Measurements from ENCODE around the gene DPYD.

- no peak for TF ChIP-seq CTCF (IDR thresholded peaks at IDR 0.05; ENCODE audit: low read length)
- TF ChIP-seq EZH2 (optimal IDR thresholded peaks at IDR 0.05; ENCODE audit: low read depth, low read length), result no peak
These were observed 613.7 kb downstream of the DPYD start for GRCh38 chr1:97307151-97307550.
